Heart right ventricle (tissue), 16 donors: ENCODE measurements around the gene PCDHGA4. TPM values are rescaled to one million over a fixed set of nuclear protein-coding genes. Genes with fewer than 3 reads are reported as not detected.
"Not testable (repeated sequence)": the region's sequence is repeated elsewhere in the genome, so short reads cannot be mapped to it uniquely, and the experiment has no call there.

Experiments
- ATAC-seq, 8 donors: fragments of 200-7000 bp; cut with Tn5 transposase; one replicate each; pipeline ENCODE4 v1.9.1; 2020; ENCODE audit warnings: mild to moderate bottlenecking in 8 of 8, moderate library complexity in 8 of 8, moderate number of reproducible peaks in 1 of 8
- DNase-seq, 2 donors: peaks; one replicate each; pipeline ENCODE4 v3.0.0-alpha.2; 2020
- H3K27ac ChIP-seq, 10 donors: fragments of 200-600 bp; sonication (generic) in 2 of 10; one replicate each; pipeline versions ENCODE4 v1.5.0 to v1.8.0; 2020 to 2022; ENCODE audit warnings: mild to moderate bottlenecking in 3 of 10
- H3K27me3 ChIP-seq, 7 donors: fragments of 200-600 bp; one replicate each; pipeline ENCODE4 v1.8.0; 2021 to 2022; ENCODE audit warnings: mild to moderate bottlenecking in 2 of 7
- H3K36me3 ChIP-seq, 9 donors: fragments of 200-600 bp; sonication (generic) in 1 of 9; one replicate each; pipeline versions ENCODE4 v1.5.0 to v1.8.0; 2020 to 2022; ENCODE audit warnings: mild to moderate bottlenecking in 2 of 9
- H3K4me1 ChIP-seq, 9 donors: fragments of 200-600 bp; sonication (generic) in 1 of 9; one replicate each; pipeline versions ENCODE4 v1.5.0 to v1.8.0; 2020 to 2022; ENCODE audit warnings: mild to moderate bottlenecking in 4 of 9
- H3K4me3 ChIP-seq, 10 donors: fragments of 200-600 bp; sonication (generic) in 2 of 10; one replicate each; pipeline versions ENCODE4 v1.5.0 to v1.8.0; 2020 to 2022; ENCODE audit warnings: mild to moderate bottlenecking in 7 of 10, moderate library complexity in 2 of 10
- H3K9me3 ChIP-seq, 11 donors: fragments of 200-600 bp in 10 of 11; sonication (generic) in 2 of 11; one replicate each; pipeline versions ENCODE4 v1.5.0 to v1.8.0; 2013 to 2022; ENCODE audit warnings: mild to moderate bottlenecking in 2 of 11, control low read depth in 1 of 11, moderate library complexity in 1 of 11
- CTCF ChIP-seq, 9 donors: fragments of 200-600 bp; sonication (generic) in 2 of 9; IDR thresholded peaks; one replicate each; pipeline versions ENCODE4 v1.5.0 to v1.8.0; 2021 to 2022; ENCODE audit warnings: antibody characterized with exemption in 9 of 9, mild to moderate bottlenecking in 5 of 9, moderate library complexity in 1 of 9
- WGBS, 2 donors: extraction: QIAGEN DNeasy Blood & Tissue Kit; methylation state at CpG; one replicate each; pipeline ENCODE4 v1.1.7; 2013; ENCODE audit warnings: inconsistent platforms in 1 of 2; 5-methylcytosine and 5-hydroxymethylcytosine counted together
- intact Hi-C, 10 donors: fragments of 100-400 bp; cut with DNase I; formaldehyde crosslinking; loops; one replicate each; pipeline versions ENCODE4 v1.11.1 to v1.14.2; 2022
- polyA plus RNA-seq, 2 donors: library from polyadenylated mRNA; stranded (reverse); fragments of 200-250 nt; gene quantifications; one replicate each; pipeline ENCODE4 v1.2.3, GENCODE V29; 2013
- total RNA-seq, 10 donors: library from RNA; stranded (reverse); fragmentation: NEBNext Ultra II Directional in 3 of 10; extraction: Animal tissue kit (Norgen Biotek cat#: 25700) in 3 of 10; gene quantifications; one replicate each; pipeline versions ENCODE4 v1.2.1 to v1.2.4, GENCODE V29; 2021 to 2023
- donor health status: Arrhythmogenic right ventricular cardiomyopathy.
- donor health status: ischemic (EF 13 %, LVEDD 7.1; RV severe dilation, severe dysfunction).
- donor health status: healthy with polysubstance abuse.
- donor health status: DM: no; HTN: yes; CAD: no.
- donor health status: DM: no; HTN: no; CAD: no.
- donor health status: ischemic (EF 25% LVEDD 6.9; RV normal size, moderate dysfunction).
- donor health status: ischemic (EF 25% LVEDD 5.7; RV mildly dilated, moderate dysfunction).
- donor health status: healthy.
- donor health status: DM: yes; HTN: yes; CAD: no.
- donor health status: Ischemic cardiomyopathy.
- donor health status: ischemic (EF 35%, LVEDD 5.7; RV mildly dilated, moderate dysfunction).
- donor health status: nonischemic (EF 11% LVEDD 7.7; RV severe dilation, severe dysfunction).
- donor health status: DM: yes; HTN: yes; CAD: no.
- donor health status: PGD.
- donor health status: ischemic (EF 29% LVEDD 5.4; RV normal size, mild dysfunction).
- donor health status: nonischemic (EF 23%, LVEDD 6.1; RV moderate dilation, normal function).

PCDHGA4 gene
- total and polyA plus RNA-seq, 12 donors: 0.70 to 16.0 (median 10.4) TPM

- peak in 8 of 9 donors; percentile 20 to 53 (median 43) for TF ChIP-seq CTCF (IDR thresholded peaks at IDR 0.05)
- peak within 1 kb of the TSS in 1 of 10 donors; percentile 8 for H3K27ac ChIP-seq
- H3K36me3 ChIP-seq: peaks cover 0 to 43% (median 0%) of the 10 kb centered on the region in 9 donors
- H3K4me1 ChIP-seq: peaks cover 0 to 39% (median 0%) of the 10 kb centered on the region in 9 donors
- ATAC-seq (no peak), DNase-seq (no peak)
- intact Hi-C loops: no loop called here
- WGBS, 2 donors: 25 to 27% methylated on average over 27 of the region's 27 CpGs
- peak within 1 kb of the TSS in 8 of 10 donors; percentile 13 to 36 (median 23) for H3K4me3 ChIP-seq
- H3K9me3 ChIP-seq: peaks cover 0 to 99% (median 64%) of the 10 kb centered on the region in 11 donors
- peaks cover 0 to 58% (median 0%) of the 10 kb centered on the region in 7 donors for H3K27me3 ChIP-seq
Measured at GRCh38 chr5:141373673-141374317, 19.0 kb downstream of the PCDHGA4 start, which contains the start of gene PCDHGA6. Gene PCDHGA6, plus strand, starts transcription at chr5:141373891. Its CDS starts 193 bp downstream, at chr5:141374084.

GRCh38 chr5:141374627-141375026, 19.8 kb downstream of the PCDHGA4 start:
- Histone ChIP-seq H3K36me3 (peaks cover 0 to 43% (median 0%) of the 10 kb centered on the region in 9 donors), H3K27ac (no peak overlapping the region), H3K27me3 (peaks cover 0 to 50% (median 0%) of the 10 kb centered on the region in 7 donors), H3K9me3 (peaks cover 0 to 99% (median 58%) of the 10 kb centered on the region in 11 donors), H3K4me1 (peaks cover 0 to 37% (median 0%) of the 10 kb centered on the region in 9 donors), H3K4me3 (peak overlapping the region in 1 of 10 donors; percentile 25)
- WGBS, 2 donors: 50 to 52% methylated on average over 14 of the region's 14 CpGs
- intact Hi-C loops: no loop called here
- TF ChIP-seq CTCF (IDR thresholded peaks at IDR 0.05): no peak
- DNase-seq (no peak), ATAC-seq (peak in 6 of 8 donors; percentile 18 to 70 (median 36))

- peaks cover 0 to 40% (median 0%) of the 10 kb centered on the region in 7 donors for H3K27me3 ChIP-seq
- H3K4me3 ChIP-seq, DNase-seq, ATAC-seq, intact Hi-C loops, H3K27ac ChIP-seq: not testable (repeated sequence)
- peaks cover 0 to 28% (median 0%) of the 10 kb centered on the region in 9 donors for H3K4me1 ChIP-seq
- WGBS, 2 donors: 59 to 61% methylated on average over 37 to 41 of the region's 48 CpGs
- H3K9me3 ChIP-seq: peaks cover 0 to 99% (median 60%) of the 10 kb centered on the region in 11 donors
- H3K36me3 ChIP-seq: peaks cover 0 to 35% (median 0%) of the 10 kb centered on the region in 9 donors
Measured at GRCh38 chr5:141375444-141376155, 20.8 kb downstream of the PCDHGA4 start.

GRCh38 chr5:141382469-141383294, 27.9 kb downstream of the PCDHGA4 start, which contains the start of gene PCDHGA7:
Gene PCDHGA7, plus strand, starts transcription at chr5:141382742. Its CDS starts 158 bp downstream, at chr5:141382900.
- whole genome bisulfite sequencing, 2 donors: 21 to 24% methylated on average over 37 of the region's 37 CpGs
- Histone ChIP-seq H3K4me1 (peaks cover 0 to 6% (median 0%) of the 10 kb centered on the region in 9 donors), H3K27me3 (peaks cover 0 to 39% (median 0%) of the 10 kb centered on the region in 7 donors), H3K27ac (no peak within 1 kb of the TSS), H3K9me3 (peaks cover 0 to 100% (median 47%) of the 10 kb centered on the region in 11 donors), H3K4me3 (peak within 1 kb of the TSS in 7 of 10 donors; percentile 17 to 41 (median 34)), H3K36me3 (peaks cover 0 to 36% (median 0%) of the 10 kb centered on the region in 9 donors)
- DNase-seq (no peak), ATAC-seq (peak in 4 of 8 donors; percentile 15 to 50 (median 38))
- peak in 5 of 9 donors; percentile 11 to 30 (median 21) for TF ChIP-seq CTCF (IDR thresholded peaks at IDR 0.05)
- intact Hi-C loops: no loop called here
